Stimulated activated CD4-positive, alpha-beta T cell treated with anti-CD3 and anti-CD28 coated beads, Interleukin-15, amount 100 ng/mL, for 1 hour (primary cell): Measurements from ENCODE around the gene BABAM2.

Source experiments
- DNase-seq, 2 donors: peaks; one replicate each; pipeline ENCODE4 v3.0.0-alpha.2; 2020; ENCODE audit warnings: low read depth in 1 of 2, low spot score in 1 of 2

BABAM2 gene

GRCh38 chr2:28152585-28153280 is 262.2 kb downstream of the BABAM2 start:
- no peak for DNase-seq

- no peak for DNase-seq
Observed at GRCh38 chr2:28153851-28154250, 263.3 kb downstream of the BABAM2 start.

GRCh38 chr2:28155086-28155485 is 264.6 kb downstream of the BABAM2 start:
- no peak for DNase-seq

GRCh38 chr2:28155627-28156026 is 265.1 kb downstream of the BABAM2 start:
- DNase-seq: no peak

- DNase-seq: no peak
Observed at GRCh38 chr2:28158791-28159190, 268.3 kb downstream of the BABAM2 start.

GRCh38 chr2:28160986-28161425 is 270.5 kb downstream of the BABAM2 start:
- no peak for DNase-seq

GRCh38 chr2:28161466-28161865 is 270.9 kb downstream of the BABAM2 start:
- DNase-seq: no peak

GRCh38 chr2:28162564-28162963 is 272.0 kb downstream of the BABAM2 start:
- DNase-seq: no peak

GRCh38 chr2:28163028-28163427 is 272.5 kb downstream of the BABAM2 start:
- no peak for DNase-seq

- no peak for DNase-seq
Observed at GRCh38 chr2:28163627-28164279, 273.2 kb downstream of the BABAM2 start.

GRCh38 chr2:28164280-28164801 is 273.8 kb downstream of the BABAM2 start:
- DNase-seq: no peak

- no peak for DNase-seq
Observed at GRCh38 chr2:28165087-28165635, 274.6 kb downstream of the BABAM2 start.

GRCh38 chr2:28166956-28167355 is 276.4 kb downstream of the BABAM2 start:
- DNase-seq: no peak

- DNase-seq: no peak
Observed at GRCh38 chr2:28168376-28168775, 277.8 kb downstream of the BABAM2 start.

- no peak for DNase-seq
Observed at GRCh38 chr2:28169492-28169891, 279.0 kb downstream of the BABAM2 start.

GRCh38 chr2:28172114-28172898 is 281.8 kb downstream of the BABAM2 start:
- no peak for DNase-seq

GRCh38 chr2:28173377-28173776 is 282.8 kb downstream of the BABAM2 start:
- DNase-seq: no peak

GRCh38 chr2:28174211-28174610 is 283.7 kb downstream of the BABAM2 start:
- no peak for DNase-seq

GRCh38 chr2:28175028-28175427 is 284.5 kb downstream of the BABAM2 start:
- DNase-seq: no peak

- no peak for DNase-seq
Observed at GRCh38 chr2:28178946-28179345, 288.4 kb downstream of the BABAM2 start.

- no peak for DNase-seq
Observed at GRCh38 chr2:28181801-28182200, 291.3 kb downstream of the BABAM2 start.
